22Rv1 (cell line): ENCODE data around the gene TIMP2.

ENCODE experiments used
- H3K27ac ChIP-seq: fragments of 450-650 bp; 2 replicates; pipeline ENCODE4 v1.5.1; 2017
- CTCF ChIP-seq: fragments of 450-650 bp; IDR thresholded peaks from 2 replicates; pipeline ENCODE4 v1.5.1; 2017; ENCODE audit warnings: mild to moderate bottlenecking
- ZFX ChIP-seq: fragments of 450-650 bp; IDR thresholded peaks from 2 replicates; pipeline ENCODE4 v1.6.1; 2017; ENCODE audit warnings: antibody characterized with exemption, borderline replicate concordance

Gene TIMP2

GRCh38 chr17:78826421-78826820, 98.8 kb downstream of the TIMP2 start:
- no peak for TF ChIP-seq ZFX
- no peak for TF ChIP-seq CTCF
- H3K27ac ChIP-seq, result no peak overlapping the region

- TF ChIP-seq CTCF (no peak), ZFX (no peak)
- no peak overlapping the region for H3K27ac ChIP-seq
Measured at GRCh38 chr17:78825696-78826095, 99.5 kb downstream of the TIMP2 start.

GRCh38 chr17:78824240-78824639, 100.9 kb downstream of the TIMP2 start:
- TF ChIP-seq CTCF, result no peak
- TF ChIP-seq ZFX, result no peak
- no peak overlapping the region for H3K27ac ChIP-seq

GRCh38 chr17:78823282-78824046, 101.7 kb downstream of the TIMP2 start:
- no peak overlapping the region for H3K27ac ChIP-seq
- no peak for TF ChIP-seq ZFX
- no peak for TF ChIP-seq CTCF

GRCh38 chr17:78822552-78822951, 102.6 kb downstream of the TIMP2 start:
- TF ChIP-seq CTCF (no peak), ZFX (no peak)
- no peak overlapping the region for H3K27ac ChIP-seq

GRCh38 chr17:78821961-78822360, 103.2 kb downstream of the TIMP2 start:
- H3K27ac ChIP-seq, result no peak overlapping the region
- TF ChIP-seq ZFX (no peak), CTCF (no peak)

- TF ChIP-seq ZFX (no peak), CTCF (no peak)
- H3K27ac ChIP-seq, result no peak overlapping the region
Measured at GRCh38 chr17:78820841-78821240, 104.3 kb downstream of the TIMP2 start.
